Daoy (cell line): ENCODE measurements around the gene TMEM161B. TPM values are rescaled to one million over a fixed set of nuclear protein-coding genes. Genes with fewer than 3 reads are reported as not detected.
"Not testable (repeated sequence)": the region's sequence is repeated elsewhere in the genome, so short reads cannot be mapped to it uniquely, and the experiment has no call there.

ENCODE experiments used
- DNase-seq: peaks from one replicate; pipeline ENCODE4 v3.0.0-alpha.2; 2015; ENCODE audit warnings: low read depth
- total RNA-seq: library from RNA; depleted of rRNA; stranded (reverse); fragments of >200 nt; shearing (Covaris generic); gene quantifications from 2 replicates; pipeline ENCODE4 v1.2.3, GENCODE V29; 2014; rRNA removed

TMEM161B gene
- total RNA-seq = 14.1 and 31.7 TPM in 2 replicates

GRCh38 chr5:88268385-88269184 is at the start of gene TMEM161B:
TSS of gene TMEM161B (minus strand) at chr5:88268845. CDS start at chr5:88268723, 122 bp downstream.
- peak; percentile 97 for DNase-seq

- DNase-seq = no peak
Measured at GRCh38 chr5:88304356-88304755, 35.7 kb upstream of the TMEM161B start.

- no peak for DNase-seq
Measured at GRCh38 chr5:88298425-88298824, 29.8 kb upstream of the TMEM161B start.

- no peak for DNase-seq
Measured at GRCh38 chr5:88290801-88291200, 22.2 kb upstream of the TMEM161B start.

GRCh38 chr5:88288528-88289197 is 20.0 kb upstream of the TMEM161B start:
- no peak for DNase-seq

- no peak for DNase-seq
Measured at GRCh38 chr5:88287846-88288527, 19.3 kb upstream of the TMEM161B start.

- DNase-seq = no peak
Measured at GRCh38 chr5:88287302-88287701, 18.7 kb upstream of the TMEM161B start.

- no peak for DNase-seq
Measured at GRCh38 chr5:88283690-88284089, 15.0 kb upstream of the TMEM161B start.

- DNase-seq = no peak
Measured at GRCh38 chr5:88281322-88281721, 12.7 kb upstream of the TMEM161B start.

- DNase-seq = no peak
Measured at GRCh38 chr5:88279584-88279983, 10.9 kb upstream of the TMEM161B start.

GRCh38 chr5:88276378-88276777 is 7.7 kb upstream of the TMEM161B start:
- no peak for DNase-seq

- DNase-seq = no peak
Measured at GRCh38 chr5:88275581-88275980, 6.9 kb upstream of the TMEM161B start.

- DNase-seq = peak; percentile 4
Measured at GRCh38 chr5:88269222-88269771, 652 bp upstream of the TMEM161B start.

GRCh38 chr5:88264565-88264964 is 4.1 kb downstream of the TMEM161B start:
- not testable (repeated sequence) for DNase-seq

GRCh38 chr5:88263349-88263748 is 5.3 kb downstream of the TMEM161B start:
- no peak for DNase-seq

GRCh38 chr5:88262116-88262515 is 6.5 kb downstream of the TMEM161B start:
- no peak for DNase-seq

- DNase-seq = no peak
Measured at GRCh38 chr5:88258636-88259035, 10.0 kb downstream of the TMEM161B start.

GRCh38 chr5:88256872-88257271 is 11.8 kb downstream of the TMEM161B start:
- no peak for DNase-seq

GRCh38 chr5:88256037-88256436 is 12.6 kb downstream of the TMEM161B start:
- DNase-seq = no peak

GRCh38 chr5:88254320-88254719 is 14.3 kb downstream of the TMEM161B start:
- no peak for DNase-seq

GRCh38 chr5:88251048-88251711 is 17.5 kb downstream of the TMEM161B start:
- peak; percentile 32 for DNase-seq

- no peak for DNase-seq
Measured at GRCh38 chr5:88250010-88250409, 18.6 kb downstream of the TMEM161B start.
